B cell (primary cell): ENCODE measurements around the gene PRSS56. TPM values are rescaled to one million over a fixed set of nuclear protein-coding genes. Genes with fewer than 3 reads are reported as not detected.

Source experiments
- ATAC-seq: fragments of 200-7000 bp; cut with Tn5 transposase; one replicate; pipeline ENCODE4 v1.10.0; 2021; ENCODE audit warnings: low read depth, mild to moderate bottlenecking, moderate number of reproducible peaks, moderate library complexity
- CTCF ChIA-PET: fragments of 350-600 bp; sonication (Branson Sonifier 250); formaldehyde crosslinking; loops from one replicate; lab custom pipeline; 2021; ENCODE audit warnings: antibody characterized with exemption, inconsistent platforms; lab: Charles Lee
- POLR2A ChIA-PET: fragments of 350-600 bp; sonication (Branson Sonifier 250); formaldehyde crosslinking; loops from one replicate; lab custom pipeline; 2021; ENCODE audit warnings: antibody characterized with exemption; lab: Charles Lee
- DNase-seq: peaks from one replicate; pipeline ENCODE4 v3.0.0; 2013
- H2AFZ ChIP-seq: 2 replicates; pipeline ENCODE4 v1.6.1; 2012; ENCODE audit warnings: mild to moderate bottlenecking, low read depth, low read length; ENCODE audit not compliant: insufficient read depth, poor library complexity, severe bottlenecking
- H3K27ac ChIP-seq, 2 donors: 1 replicate in 1 of 2; 2 replicates in 1 of 2; pipeline ENCODE4 v1.5.1; 2012 to 2013; ENCODE audit warnings: low read length in 2 of 2, mild to moderate bottlenecking in 2 of 2, moderate library complexity in 1 of 2
- H3K27me3 ChIP-seq, 4 experiments: fragments of 200-600 bp in 1 of 4; sonication (generic) in 1 of 4; replicated peaks in 1 of 4; 1 replicate in 2 of 4; 2 replicates in 2 of 4; pipeline versions ENCODE4 v1.6.1 to v1.7.0; 2013 to 2016; ENCODE audit warnings: low read length in 3 of 4, mild to moderate bottlenecking in 2 of 4, mixed read lengths in 1 of 4, moderate library complexity in 1 of 4; ENCODE audit not compliant: insufficient read depth in 4 of 4, control insufficient read depth in 3 of 4; ENCODE audit errors: control extremely low read depth in 1 of 4
- H3K36me3 ChIP-seq, 2 experiments: replicated peaks in 1 of 2; 1 replicate in 1 of 2; 2 replicates in 1 of 2; pipeline versions ENCODE4 v1.6.1 to v1.7.1; 2013; ENCODE audit warnings: low read length in 1 of 2; ENCODE audit not compliant: insufficient read depth in 2 of 2, control insufficient read depth in 1 of 2; ENCODE audit errors: control extremely low read depth in 1 of 2, extremely low read depth in 1 of 2
- H3K4me1 ChIP-seq, 2 donors: fragments of 200-600 bp in 1 of 2; sonication (generic) in 1 of 2; 1 replicate in 1 of 2; 2 replicates in 1 of 2; pipeline versions ENCODE4 v1.5.1 to v1.6.1; 2013 to 2017; ENCODE audit warnings: low read length in 2 of 2; ENCODE audit not compliant: control insufficient read depth in 2 of 2, insufficient read depth in 2 of 2
- H3K4me2 ChIP-seq: replicated peaks from 2 replicates; pipeline ENCODE3; 2012; ENCODE audit warnings: mild to moderate bottlenecking, low read depth, low read length; ENCODE audit not compliant: poor library complexity, severe bottlenecking
- H3K4me3 ChIP-seq, 5 experiments: fragments of 200-600 bp in 1 of 5; sonication (generic) in 1 of 5; 1 replicate in 3 of 5; 2 replicates in 2 of 5; pipeline versions ENCODE4 v1.5.1 to v1.7.0; 2011 to 2016; ENCODE audit warnings: low read length in 4 of 5, mild to moderate bottlenecking in 4 of 5, low read depth in 2 of 5, control low read depth in 1 of 5, moderate library complexity in 1 of 5; ENCODE audit not compliant: insufficient read depth in 1 of 5; ENCODE audit errors: control extremely low read depth in 1 of 5, extremely low read depth in 1 of 5
- H3K79me2 ChIP-seq: fragments of 200-600 bp; sonication (generic); one replicate; pipeline ENCODE4 v1.6.0; 2016; ENCODE audit warnings: low read length; ENCODE audit not compliant: control insufficient read depth, insufficient read depth
- H3K9ac ChIP-seq: fragments of 200-600 bp; sonication (generic); 2 replicates; pipeline ENCODE4 v1.6.1; 2017; ENCODE audit warnings: mild to moderate bottlenecking, low read length, moderate library complexity
- H3K9me3 ChIP-seq, 3 donors: one replicate each; pipeline versions ENCODE4 v1.6.1 to v1.7.1; 2013; ENCODE audit warnings: low read length in 2 of 3; ENCODE audit not compliant: control insufficient read depth in 2 of 3, insufficient read depth in 1 of 3; ENCODE audit errors: control extremely low read depth in 1 of 3
- H4K20me1 ChIP-seq: 2 replicates; pipeline ENCODE4 v1.6.0; 2012; ENCODE audit warnings: mild to moderate bottlenecking, low read length; ENCODE audit not compliant: insufficient read depth, control insufficient read depth, poor library complexity, severe bottlenecking
- H3K27ac Mint-ChIP-seq: one replicate; pipeline ENCODE4 v1.8.0; 2021; ENCODE audit warnings: mixed read lengths
- H3K27me3 Mint-ChIP-seq: one replicate; pipeline ENCODE4 v1.8.0; 2021; ENCODE audit warnings: mixed read lengths
- H3K4me1 Mint-ChIP-seq: one replicate; pipeline ENCODE4 v1.8.0; 2021; ENCODE audit warnings: mixed read lengths
- H3K4me3 Mint-ChIP-seq: one replicate; pipeline ENCODE4 v1.8.0; 2021; ENCODE audit warnings: mixed read lengths
- H3K9me3 Mint-ChIP-seq: one replicate; pipeline ENCODE4 v1.8.0; 2022; ENCODE audit warnings: mixed read lengths; ENCODE audit not compliant: insufficient read depth
- EZH2 ChIP-seq: IDR thresholded peaks from 2 replicates; pipeline ENCODE4 v1.6.1; 2012; ENCODE audit warnings: borderline replicate concordance, low read depth, mild to moderate bottlenecking, moderate library complexity, low read length; ENCODE audit not compliant: insufficient read depth, poor library complexity, severe bottlenecking
- WGBS: methylation state at CpG from one replicate; pipeline ENCODE4 v1.1.5; 2013; ENCODE audit warnings: missing lambda C conversion rate; ENCODE audit not compliant: insufficient coverage; 5-methylcytosine and 5-hydroxymethylcytosine counted together
- intact Hi-C: fragments of 100-400 bp; cut with micrococcal nuclease; formaldehyde crosslinking; loops from one replicate; pipeline ENCODE4 v1.10.0; 2022
- polyA plus RNA-seq: library from polyadenylated mRNA; depleted of rRNA; stranded (reverse); fragments of >200 nt; gene quantifications from 2 replicates; pipeline ENCODE4 v1.2.3, GENCODE V29; 2012
- total RNA-seq, 2 donors: library from RNA; stranded (reverse); fragments of 120-200 nt in 1 of 2; gene quantifications; 1 replicate in 1 of 2; 2 replicates in 1 of 2; pipeline versions ENCODE4 v1.2.3 to v1.2.4, GENCODE V29; 2013 to 2022
- TF ChIP-seq, protein P1 (sequence below): fragments of 200-600 bp; IDR thresholded peaks from one replicate; pipeline ENCODE4 v1.8.0; 2022; ENCODE audit warnings: antibody characterized with exemption, mild to moderate bottlenecking

The PRSS56 gene
- total and polyA plus RNA-seq, 2 donors (not counting 1 experiment from before 2014, with no cell fraction given): not detected

DNA sequence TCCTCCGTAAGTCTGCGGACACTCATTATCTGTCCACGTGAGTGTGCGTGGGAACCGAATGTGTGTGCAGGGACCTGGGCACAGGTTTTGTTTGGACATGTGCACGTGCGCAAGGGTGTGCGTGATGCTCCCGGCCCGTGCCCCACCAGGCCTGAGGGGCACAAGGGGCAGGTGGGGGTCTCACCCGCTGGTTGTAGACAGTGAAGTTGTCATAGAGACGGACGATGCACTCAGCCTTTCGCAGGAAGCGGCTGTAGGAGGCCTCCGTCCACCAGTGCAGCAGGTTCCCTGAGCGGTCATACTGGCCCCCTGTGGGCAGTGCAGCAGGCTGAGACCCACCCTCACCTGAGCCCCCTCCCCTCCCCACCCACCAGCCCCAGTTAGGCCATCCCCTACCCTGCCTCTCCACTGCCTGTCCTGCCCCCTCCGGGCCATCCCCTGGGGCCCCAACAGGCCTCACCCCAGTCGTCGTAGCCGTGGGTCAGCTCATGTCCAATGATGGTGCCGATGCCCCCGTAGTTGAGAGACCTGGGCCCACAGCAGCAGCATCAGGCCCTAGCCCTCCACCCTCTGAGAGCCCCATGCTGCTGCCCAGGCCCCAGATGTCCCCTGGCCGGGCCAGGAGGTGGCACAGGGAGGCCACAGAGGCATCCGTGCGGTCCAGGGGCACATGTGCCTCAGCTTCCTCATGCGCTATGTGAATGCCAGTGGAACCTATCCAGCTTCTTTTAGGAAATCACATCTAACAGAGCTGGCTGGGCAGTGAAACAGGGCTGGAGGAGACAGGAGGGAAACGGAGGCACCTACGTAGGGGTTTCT is 38.7 kb upstream of the PRSS56 start:
- H3K4me1 ChIP-seq: peaks cover 0 to 6% of the 10 kb centered on the region in 2 donors
- no peak overlapping the region for H3K27ac ChIP-seq
- no peak overlapping the region for H2AFZ ChIP-seq
- peaks cover 0 to 14% (median 0%) of the 10 kb centered on the region in 4 experiments for H3K27me3 ChIP-seq
- Mint-ChIP-seq H3K27me3 (peaks cover 21% of the 10 kb centered on the region), H3K27ac (no peak overlapping the region), H3K4me1 (peaks cover 5% of the 10 kb centered on the region), H3K9me3 (no peaks in the 10 kb centered on the region), H3K4me3 (no peak overlapping the region)
- ChIA-PET POLR2A (no interaction called here), CTCF (no interaction called here)
- H4K20me1 ChIP-seq: no peaks in the 10 kb centered on the region
- WGBS: 92% methylated on average over 24 of the region's 29 CpGs
- H3K9me3 ChIP-seq: no peaks in the 10 kb centered on the region
- no peaks in the 10 kb centered on the region for H3K79me2 ChIP-seq
- H3K36me3 ChIP-seq: no peaks in the 10 kb centered on the region
- intact Hi-C loops: no loop called here
- H3K4me2 ChIP-seq: no peak overlapping the region
- no peak overlapping the region for H3K9ac ChIP-seq
- no peak overlapping the region for H3K4me3 ChIP-seq
- TF ChIP-seq EZH2: no peak
- TF ChIP-seq, protein P1, sequence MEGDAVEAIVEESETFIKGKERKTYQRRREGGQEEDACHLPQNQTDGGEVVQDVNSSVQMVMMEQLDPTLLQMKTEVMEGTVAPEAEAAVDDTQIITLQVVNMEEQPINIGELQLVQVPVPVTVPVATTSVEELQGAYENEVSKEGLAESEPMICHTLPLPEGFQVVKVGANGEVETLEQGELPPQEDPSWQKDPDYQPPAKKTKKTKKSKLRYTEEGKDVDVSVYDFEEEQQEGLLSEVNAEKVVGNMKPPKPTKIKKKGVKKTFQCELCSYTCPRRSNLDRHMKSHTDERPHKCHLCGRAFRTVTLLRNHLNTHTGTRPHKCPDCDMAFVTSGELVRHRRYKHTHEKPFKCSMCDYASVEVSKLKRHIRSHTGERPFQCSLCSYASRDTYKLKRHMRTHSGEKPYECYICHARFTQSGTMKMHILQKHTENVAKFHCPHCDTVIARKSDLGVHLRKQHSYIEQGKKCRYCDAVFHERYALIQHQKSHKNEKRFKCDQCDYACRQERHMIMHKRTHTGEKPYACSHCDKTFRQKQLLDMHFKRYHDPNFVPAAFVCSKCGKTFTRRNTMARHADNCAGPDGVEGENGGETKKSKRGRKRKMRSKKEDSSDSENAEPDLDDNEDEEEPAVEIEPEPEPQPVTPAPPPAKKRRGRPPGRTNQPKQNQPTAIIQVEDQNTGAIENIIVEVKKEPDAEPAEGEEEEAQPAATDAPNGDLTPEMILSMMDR: no peak
- DNase-seq: no peak
- ATAC-seq: no peak
